Middle frontal gyrus (tissue), 1 donor: ENCODE results near the gene EBF3.

Source experiments
- DNase-seq: peaks from one replicate; pipeline ENCODE4 v3.0.0-alpha.2; 2015; ENCODE audit warnings: low spot score; ENCODE audit errors: extremely low spot score

Gene EBF3

DNA sequence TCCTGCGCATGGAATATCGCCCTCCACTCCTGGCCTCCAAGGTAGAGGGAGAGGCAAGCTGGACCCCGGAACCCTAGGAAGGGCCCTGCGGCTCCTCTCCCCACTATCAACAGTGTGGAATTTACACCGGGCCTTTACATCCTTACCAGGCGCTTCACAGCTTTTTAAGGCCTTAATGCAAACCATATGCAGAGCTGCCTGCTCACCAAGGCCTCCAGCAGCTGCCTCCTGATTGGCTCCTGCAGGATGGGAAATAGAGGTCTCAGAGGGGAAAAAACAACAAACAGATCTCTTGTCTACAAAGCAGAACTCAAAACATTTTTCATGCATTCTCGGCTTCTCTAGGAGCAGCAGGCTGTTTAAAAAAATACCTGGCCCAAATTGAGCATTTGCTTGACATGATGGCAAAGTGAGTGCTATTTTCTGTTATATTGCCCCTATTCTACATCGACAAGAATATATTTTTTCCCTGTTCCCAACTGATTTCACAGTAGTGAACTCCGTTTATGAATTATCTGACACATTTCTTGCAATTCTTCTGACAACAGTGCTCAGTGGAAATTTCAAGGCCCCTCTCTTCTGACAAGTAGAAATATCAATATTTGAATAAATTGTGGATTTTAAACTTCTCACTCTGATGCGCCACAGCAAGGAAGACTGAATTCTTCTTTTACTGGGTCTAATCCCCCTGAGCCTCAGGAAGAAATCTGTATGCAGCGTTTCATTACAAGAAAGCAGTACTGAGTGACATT lies 51.7 kb downstream of the EBF3 start:
- DNase-seq: no peak

GRCh38 chr10:129911451-129912165 lies 52.5 kb downstream of the EBF3 start:
- no peak for DNase-seq

DNA sequence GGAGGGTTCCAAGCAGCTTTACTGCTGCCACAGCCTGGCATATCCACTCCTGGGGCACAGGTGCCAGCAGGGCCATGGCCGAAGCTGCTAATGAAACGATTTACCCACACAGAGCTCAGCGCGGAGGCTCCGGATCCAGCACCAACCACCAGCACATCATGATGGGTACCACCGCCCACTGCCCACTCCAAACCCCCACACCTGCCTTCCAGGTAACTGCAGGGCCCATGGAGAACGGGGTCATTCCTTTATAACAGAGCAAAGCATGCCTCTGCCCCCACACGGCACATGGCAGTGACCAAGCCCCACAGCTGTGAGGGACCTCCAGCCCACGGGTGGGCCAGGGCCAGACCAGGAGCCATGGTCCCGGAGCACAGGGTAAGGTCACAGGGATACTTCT lies 53.2 kb downstream of the EBF3 start:
- DNase-seq: no peak

DNA sequence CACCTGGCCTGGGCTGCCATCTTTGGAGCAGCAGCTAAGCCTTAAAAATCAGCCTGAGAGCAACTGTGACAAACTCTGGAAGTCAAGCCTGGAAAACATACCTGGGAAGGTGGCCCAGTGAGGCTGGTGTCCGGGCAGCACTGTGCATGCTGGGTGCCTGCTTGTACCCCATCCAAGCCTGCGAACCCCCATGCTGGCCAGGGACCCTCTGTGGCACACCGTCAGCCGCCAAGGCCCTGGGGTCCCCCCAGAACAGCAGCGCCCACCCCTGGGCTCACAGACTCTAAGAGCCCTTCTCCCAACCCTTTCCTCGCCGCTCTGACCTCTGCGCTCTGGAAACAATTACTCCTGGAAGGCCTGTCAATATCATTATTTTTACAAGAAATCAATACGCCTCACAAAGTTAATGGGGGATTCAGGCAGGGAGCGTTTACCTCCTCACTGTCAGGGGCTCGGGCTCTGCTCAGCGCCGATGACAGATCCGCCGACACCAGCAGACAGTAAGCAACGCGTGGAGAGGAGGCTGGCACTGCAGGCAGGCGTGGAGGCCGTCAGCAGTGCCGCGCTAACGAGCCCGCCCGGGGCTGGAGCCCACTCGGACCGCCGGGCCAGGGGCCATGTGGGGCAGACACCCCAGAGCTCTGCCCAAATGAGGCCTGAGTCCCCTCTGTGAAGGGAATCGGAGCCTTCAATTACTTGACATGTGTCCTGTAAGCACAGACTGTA lies 54.4 kb downstream of the EBF3 start:
- DNase-seq: no peak

GRCh38 chr10:129909080-129909479 lies 55.0 kb downstream of the EBF3 start:
- DNase-seq: no peak

GRCh38 chr10:129908406-129908805 lies 55.7 kb downstream of the EBF3 start:
- no peak for DNase-seq

DNA sequence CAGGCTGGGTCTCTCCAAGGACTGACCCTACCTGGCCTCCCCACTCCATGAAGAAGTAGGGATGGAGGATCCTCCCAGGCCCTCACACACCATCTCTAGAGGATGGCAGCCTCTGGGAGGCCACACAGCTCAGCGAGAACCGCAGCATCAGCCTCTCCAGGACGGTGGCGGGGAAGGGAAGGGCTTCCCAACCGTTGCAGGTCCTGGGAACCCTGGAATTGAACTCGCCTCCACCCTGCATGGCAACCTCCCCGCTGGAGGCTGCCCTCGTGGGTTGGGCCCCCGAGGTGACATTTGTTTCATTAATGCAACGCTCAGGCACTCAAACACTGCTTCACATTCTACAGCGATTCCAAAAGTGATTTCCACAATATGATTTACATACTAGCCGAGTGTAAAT lies 58.5 kb downstream of the EBF3 start:
- DNase-seq: no peak

- DNase-seq: no peak
Observed at GRCh38 chr10:129904323-129904722, 59.8 kb downstream of the EBF3 start.

DNA sequence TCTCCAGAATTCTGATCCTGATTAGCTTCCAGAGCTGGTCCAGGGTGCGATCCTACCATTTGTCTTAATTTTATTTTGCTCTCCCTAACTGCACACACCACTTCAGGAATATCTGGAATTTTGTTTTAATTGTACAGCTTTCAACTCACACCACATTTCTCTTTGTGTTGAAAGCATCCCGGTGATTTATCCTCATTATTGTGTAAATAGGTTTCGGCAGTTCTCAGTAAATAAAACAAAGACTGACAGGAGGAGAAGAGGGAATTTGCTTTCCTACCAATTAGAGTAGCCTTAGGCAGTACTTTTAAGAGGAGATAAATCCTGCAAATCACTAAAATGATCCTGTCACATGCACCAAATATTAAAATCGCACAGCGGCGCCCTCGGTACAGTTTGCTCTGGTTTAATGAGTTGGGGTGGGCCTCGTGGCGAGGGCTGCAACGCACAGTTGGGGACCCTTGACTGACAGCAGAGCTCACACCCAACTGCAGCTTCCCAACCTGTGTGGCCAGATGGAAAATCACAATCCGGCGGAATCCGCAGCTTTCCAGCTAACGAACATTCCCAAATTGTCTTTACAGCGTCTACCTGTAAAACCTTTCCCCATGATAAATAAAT lies 62.6 kb downstream of the EBF3 start:
- DNase-seq: no peak

DNA sequence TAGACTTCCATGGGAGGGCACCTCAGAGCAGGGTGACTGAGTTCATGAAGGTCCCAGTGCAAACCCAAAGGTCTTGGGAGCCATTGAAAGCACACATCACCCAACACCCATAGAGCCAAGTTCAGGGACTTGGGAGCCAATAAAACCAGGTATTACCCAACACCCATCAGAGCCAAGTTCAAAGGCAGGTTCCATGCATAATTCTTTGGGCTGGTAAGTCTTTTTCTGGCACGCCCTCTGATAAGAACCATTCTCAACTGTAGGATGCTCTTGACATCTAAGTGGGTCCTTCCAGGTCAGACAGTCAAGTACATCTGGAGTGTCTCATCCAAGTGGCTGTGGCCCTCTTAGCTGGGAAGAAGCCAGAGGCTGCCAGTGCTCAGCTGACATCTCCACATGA lies 63.2 kb downstream of the EBF3 start:
- no peak for DNase-seq

GRCh38 chr10:129899276-129900130 lies 64.6 kb downstream of the EBF3 start:
- no peak for DNase-seq

GRCh38 chr10:129898706-129899268 lies 65.3 kb downstream of the EBF3 start:
- DNase-seq: no peak

DNA sequence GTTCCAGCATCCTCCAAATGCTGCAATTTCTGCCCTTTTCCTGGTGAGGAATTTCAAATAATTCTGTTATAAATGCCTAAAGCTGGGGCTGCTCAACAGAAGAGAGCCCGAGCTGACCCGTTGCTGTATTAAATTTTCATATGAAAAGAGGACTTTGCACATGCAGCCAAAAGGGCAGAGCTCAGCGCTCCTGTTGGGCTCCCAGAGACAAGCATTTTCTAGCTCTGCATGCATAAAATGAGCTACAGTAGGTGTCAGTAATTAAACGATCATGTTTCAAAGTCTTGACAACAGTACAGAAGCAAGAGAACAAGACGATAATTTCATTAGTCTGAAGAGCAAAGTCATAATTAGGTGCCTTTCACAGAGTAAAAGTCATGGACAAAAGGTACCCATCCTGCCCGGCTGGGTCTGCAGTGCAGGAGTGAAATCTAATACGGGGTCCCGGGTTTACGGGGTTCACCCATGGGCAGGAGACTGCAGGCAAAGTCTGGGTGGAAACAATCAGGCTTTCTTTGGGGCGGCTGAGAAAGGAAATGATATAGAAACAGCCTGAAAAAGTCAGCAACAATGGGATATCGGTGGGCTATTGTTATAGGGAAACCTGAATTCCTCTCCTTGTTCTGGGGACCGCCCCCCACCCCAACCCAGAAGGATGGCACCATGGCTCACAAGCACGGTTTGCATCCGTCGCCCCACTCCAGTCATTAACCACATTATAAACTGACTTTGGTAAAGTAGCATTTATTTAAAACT lies 66.0 kb downstream of the EBF3 start:
- DNase-seq: no peak

DNA sequence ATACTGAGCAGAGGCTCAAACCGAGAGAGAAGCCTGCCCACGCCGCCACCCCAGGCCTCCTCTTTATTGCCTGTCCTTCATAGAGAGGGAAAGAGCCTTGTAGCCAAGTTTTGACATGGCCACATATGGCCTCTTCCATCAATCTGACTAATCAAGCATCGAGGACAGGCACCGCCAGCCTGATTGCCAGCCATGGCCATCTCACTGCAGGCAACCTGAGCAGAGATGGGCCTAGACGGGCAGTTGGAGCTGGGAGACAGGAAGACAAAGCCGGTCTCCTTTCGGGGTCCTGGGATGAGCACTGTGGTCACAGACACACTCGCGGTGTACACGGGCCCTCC lies 67.2 kb downstream of the EBF3 start:
- no peak for DNase-seq

DNA sequence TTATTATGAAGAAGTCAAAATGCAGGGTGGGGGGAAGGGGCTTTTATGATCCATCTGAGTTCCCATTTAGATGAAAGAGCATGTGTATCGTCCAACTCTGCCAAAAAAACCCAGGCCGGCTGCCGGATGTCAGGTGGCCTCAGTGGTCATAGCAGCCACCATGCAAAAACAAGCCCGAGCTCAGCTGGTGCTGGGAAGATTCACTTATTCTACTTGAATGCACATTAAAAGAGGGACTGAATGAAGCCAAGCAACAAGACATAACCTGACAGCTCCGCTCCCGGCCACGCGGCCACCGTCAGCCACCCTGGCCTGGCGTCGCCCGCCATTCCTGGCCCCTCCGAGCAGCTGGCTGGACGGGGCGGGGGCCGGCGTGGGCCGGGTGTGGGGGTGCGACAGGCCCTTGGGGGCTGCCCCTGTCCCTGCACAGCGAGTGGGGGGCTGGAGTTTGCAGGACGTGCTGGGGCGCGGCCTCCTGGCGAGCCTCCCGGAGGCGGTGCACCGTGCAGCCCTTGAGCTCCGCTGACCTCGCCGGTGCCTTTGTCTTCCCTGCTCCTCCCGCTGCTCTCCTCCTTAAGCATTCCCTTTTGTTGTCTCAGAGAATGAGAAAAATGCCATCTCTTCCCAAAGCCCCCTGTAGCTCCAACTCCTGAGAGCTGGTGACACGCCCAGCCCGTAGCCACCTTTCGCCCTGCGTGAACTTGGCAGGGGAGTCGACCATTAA lies 67.8 kb downstream of the EBF3 start:
- DNase-seq: no peak

- DNase-seq: no peak
Observed at GRCh38 chr10:129895811-129896135, 68.3 kb downstream of the EBF3 start.

DNA sequence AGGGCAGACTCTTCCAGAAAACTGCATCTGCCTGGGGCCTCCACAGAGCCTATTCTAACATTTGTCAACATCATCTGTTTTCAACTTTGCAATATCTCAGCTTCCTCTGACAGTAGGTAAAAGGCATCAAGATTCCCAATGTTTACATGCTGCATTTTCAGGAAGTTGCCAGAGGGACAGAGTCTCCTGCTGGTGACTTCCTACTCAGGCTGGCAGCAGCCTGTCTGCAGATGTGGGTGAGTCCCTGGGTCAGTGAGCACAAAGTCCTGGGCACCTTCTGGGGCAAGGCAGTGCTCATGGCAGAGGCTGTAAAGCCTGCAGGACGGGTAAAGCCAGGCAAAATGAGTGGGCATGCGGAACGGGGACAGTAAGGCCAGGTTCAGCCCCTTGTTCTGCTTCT lies 69.4 kb downstream of the EBF3 start:
- DNase-seq: no peak

GRCh38 chr10:129893104-129894089 lies 70.7 kb downstream of the EBF3 start:
- no peak for DNase-seq
